Psoas muscle (tissue), 8 donors: ENCODE results near the gene SCTR. TPM values are rescaled to one million over a fixed set of nuclear protein-coding genes. Genes with fewer than 3 reads are reported as not detected.

Experiments used
- ATAC-seq, 4 donors: fragments of 200-7000 bp; cut with Tn5 transposase; one replicate each; pipeline ENCODE4 v1.9.1; 2020; ENCODE audit warnings: moderate library complexity in 3 of 4, mild to moderate bottlenecking in 2 of 4
- DNase-seq, 2 donors: peaks; one replicate each; pipeline ENCODE4 v3.0.0-alpha.2; 2020
- H3K27ac ChIP-seq: fragments of 200-600 bp; one replicate; pipeline ENCODE4 v1.8.0; 2022
- H3K27me3 ChIP-seq, 3 donors: fragments of 200-600 bp in 1 of 3; one replicate each; pipeline versions ENCODE4 v1.6.1 to v1.8.0; 2013 to 2022; ENCODE audit warnings: low read length in 2 of 3, mild to moderate bottlenecking in 2 of 3, moderate library complexity in 1 of 3; ENCODE audit not compliant: insufficient read depth in 3 of 3
- H3K36me3 ChIP-seq, 2 donors: fragments of 200-600 bp in 1 of 2; one replicate each; pipeline versions ENCODE4 v1.6.1 to v1.8.0; 2013 to 2022; ENCODE audit warnings: low read depth in 1 of 2, mild to moderate bottlenecking in 1 of 2, moderate library complexity in 1 of 2; ENCODE audit not compliant: insufficient read depth in 1 of 2
- H3K4me1 ChIP-seq: fragments of 200-600 bp; one replicate; pipeline ENCODE4 v1.8.0; 2022
- H3K4me3 ChIP-seq: fragments of 200-600 bp; one replicate; pipeline ENCODE4 v1.8.0; 2022; ENCODE audit warnings: mild to moderate bottlenecking
- H3K9me3 ChIP-seq: fragments of 200-600 bp; one replicate; pipeline ENCODE4 v1.8.0; 2022
- CTCF ChIP-seq: fragments of 200-600 bp; IDR thresholded peaks from one replicate; pipeline ENCODE4 v1.8.0; 2022; ENCODE audit warnings: antibody characterized with exemption
- WGBS, 3 donors: extraction: QIAGEN DNeasy Blood & Tissue Kit; methylation state at CpG; one replicate each; pipeline versions ENCODE4 v1.1.6 to v1.1.7; 2013; 5-methylcytosine and 5-hydroxymethylcytosine counted together
- intact Hi-C, 2 donors: fragments of 100-400 bp; cut with DNase I; formaldehyde crosslinking; loops; one replicate each; pipeline versions ENCODE4 v1.11.0 to v1.14.2; 2022
- polyA plus RNA-seq, 3 donors: library from polyadenylated mRNA; stranded (reverse); fragments of 200-250 nt; gene quantifications; one replicate each; pipeline ENCODE4 v1.2.3, GENCODE V29; 2013
- total RNA-seq, 4 donors: library from RNA; stranded (reverse); fragmentation: NEBNext Ultra II Directional in 2 of 4; extraction: Animal tissue kit (Norgen Biotek cat#: 25700) in 2 of 4; gene quantifications; one replicate each; pipeline versions ENCODE4 v1.2.1 to v1.2.4, GENCODE V29; 2021 to 2023
- donor health status: healthy with polysubstance abuse.
- donor health status: DM: no; HTN: no; CAD: no; lungs with moderate emphysema.
- donor health status: Bipolar disorder and iron deficiency.
- donor health status: healthy.
- donor health status: DM: yes; HTN: yes; CAD: no.
- donor health status: DM: no; HTN: no; CAD: no.
- donor health status: DM: no; HTN: no; CAD: no.
- donor health status: DM: yes; HTN: yes; CAD: no.

The SCTR gene
- total and polyA plus RNA-seq, 7 donors: 0.12 to 1.3 (median 0.57) TPM; not detected in 4

GRCh38 chr2:119402106-119402505 is 122.2 kb downstream of the SCTR start:
- Histone ChIP-seq H3K27me3 (no peaks in the 10 kb centered on the region), H3K9me3 (no peaks in the 10 kb centered on the region), H3K36me3 (no peaks in the 10 kb centered on the region), H3K27ac (no peak overlapping the region), H3K4me3 (no peak overlapping the region), H3K4me1 (no peaks in the 10 kb centered on the region)
- DNase-seq: no peak
- ATAC-seq: no peak
- WGBS, 3 donors: 77 to 83% (median 81%) methylated on average over 5 of the region's 5 CpGs
- TF ChIP-seq CTCF: no peak
- intact Hi-C loops: no loop called here

- Histone ChIP-seq H3K4me1 (no peaks in the 10 kb centered on the region), H3K9me3 (no peaks in the 10 kb centered on the region), H3K27ac (no peak overlapping the region), H3K36me3 (no peaks in the 10 kb centered on the region), H3K27me3 (no peaks in the 10 kb centered on the region), H3K4me3 (no peak overlapping the region)
- ATAC-seq (no peak), DNase-seq (no peak)
- intact Hi-C loops: no loop called here
- no peak for TF ChIP-seq CTCF
- WGBS, 3 donors: 90 to 93% (median 91%) methylated on average over 6 of the region's 6 CpGs
These were observed 127.1 kb downstream of the SCTR start for GRCh38 chr2:119397196-119397595.

GRCh38 chr2:119393971-119394748 is 130.1 kb downstream of the SCTR start:
- H3K4me1 ChIP-seq: peaks cover 5% of the 10 kb centered on the region
- 81 to 87% (median 86%) methylated on average over 3 of the region's 3 CpGs for WGBS, 3 donors
- ATAC-seq (no peak), DNase-seq (no peak)
- H3K27ac ChIP-seq: no peak overlapping the region
- TF ChIP-seq CTCF: no peak
- no peak overlapping the region for H3K4me3 ChIP-seq
- H3K9me3 ChIP-seq: no peaks in the 10 kb centered on the region
- no peaks in the 10 kb centered on the region for H3K36me3 ChIP-seq
- intact Hi-C loops: no loop called here
- no peaks in the 10 kb centered on the region for H3K27me3 ChIP-seq

Other genes with a start within 250 kb of the SCTR start
- gene C2orf76, start 157.6 kb downstream of the SCTR start, total RNA-seq: 1 to 10 TPM; 4.1 to 7.2 (median 6.0) TPM
- gene C2orf76, start 157.6 kb downstream of the SCTR start, polyA plus RNA-seq: 1 to 10 TPM; 6.1 to 9.3 (median 7.9) TPM
- 10 to 100 TPM; 50.6 to 88.7 (median 53.4) TPM for gene DBI, start 157.5 kb downstream of the SCTR start, total RNA-seq
- 100 to 1,000 TPM; 198 to 264 (median 199) TPM for gene DBI, start 157.5 kb downstream of the SCTR start, polyA plus RNA-seq
- gene TMEM37, start 92.6 kb downstream of the SCTR start, total RNA-seq: 1 to 10 TPM in 3 of 4 donors, under 1 TPM in 1; 0.96 to 3.9 (median 1.4) TPM
- gene TMEM37, start 92.6 kb downstream of the SCTR start, polyA plus RNA-seq: under 1 TPM; 0.60 to 0.96 (median 0.90) TPM
- gene CFAP221, start 20.0 kb upstream of the SCTR start, total RNA-seq: under 1 TPM in 2 of 4 donors, not detected in 2; 0.36 to 0.88 TPM
- gene CFAP221, start 20.0 kb upstream of the SCTR start, polyA plus RNA-seq: not detected
- 10 to 100 TPM in 2 of 4 donors, 1 to 10 TPM in 2; 9.3 to 13.8 (median 11.2) TPM for gene TMEM177, start 154.7 kb upstream of the SCTR start, total RNA-seq
- 10 to 100 TPM; 12.2 to 23.7 (median 17.6) TPM for gene TMEM177, start 154.7 kb upstream of the SCTR start, polyA plus RNA-seq
- gene PTPN4, start 235.4 kb upstream of the SCTR start, total RNA-seq: 10 to 100 TPM; 17.3 to 35.4 (median 29.2) TPM
- gene PTPN4, start 235.4 kb upstream of the SCTR start, polyA plus RNA-seq: 1 to 10 TPM; 2.1 to 8.5 (median 2.8) TPM